Gastrocnemius medialis (tissue), 4 donors: ENCODE data around the gene EPHX1.

Experiments used
- POLR2A ChIP-seq, 2 donors: fragments of 450-650 bp; IDR thresholded peaks; one replicate each; pipeline ENCODE4 v1.6.1; 2017; ENCODE audit warnings: antibody characterized with exemption in 2 of 2, mild to moderate bottlenecking in 2 of 2, moderate library complexity in 2 of 2
- TF ChIP-seq, protein P1 (sequence below), 5 experiments: fragments of 450-650 bp in 3 of 5; fragments of 200-600 bp in 2 of 5; sonication (generic) in 2 of 5; IDR thresholded peaks in 4 of 5; conservative IDR thresholded peaks in 1 of 5; 1 replicate in 4 of 5; 2 replicates in 1 of 5; pipeline ENCODE4 v1.5.1; 2016 to 2019; ENCODE audit warnings: antibody characterized with exemption in 5 of 5, mild to moderate bottlenecking in 3 of 5, moderate library complexity in 3 of 5

DNA sequence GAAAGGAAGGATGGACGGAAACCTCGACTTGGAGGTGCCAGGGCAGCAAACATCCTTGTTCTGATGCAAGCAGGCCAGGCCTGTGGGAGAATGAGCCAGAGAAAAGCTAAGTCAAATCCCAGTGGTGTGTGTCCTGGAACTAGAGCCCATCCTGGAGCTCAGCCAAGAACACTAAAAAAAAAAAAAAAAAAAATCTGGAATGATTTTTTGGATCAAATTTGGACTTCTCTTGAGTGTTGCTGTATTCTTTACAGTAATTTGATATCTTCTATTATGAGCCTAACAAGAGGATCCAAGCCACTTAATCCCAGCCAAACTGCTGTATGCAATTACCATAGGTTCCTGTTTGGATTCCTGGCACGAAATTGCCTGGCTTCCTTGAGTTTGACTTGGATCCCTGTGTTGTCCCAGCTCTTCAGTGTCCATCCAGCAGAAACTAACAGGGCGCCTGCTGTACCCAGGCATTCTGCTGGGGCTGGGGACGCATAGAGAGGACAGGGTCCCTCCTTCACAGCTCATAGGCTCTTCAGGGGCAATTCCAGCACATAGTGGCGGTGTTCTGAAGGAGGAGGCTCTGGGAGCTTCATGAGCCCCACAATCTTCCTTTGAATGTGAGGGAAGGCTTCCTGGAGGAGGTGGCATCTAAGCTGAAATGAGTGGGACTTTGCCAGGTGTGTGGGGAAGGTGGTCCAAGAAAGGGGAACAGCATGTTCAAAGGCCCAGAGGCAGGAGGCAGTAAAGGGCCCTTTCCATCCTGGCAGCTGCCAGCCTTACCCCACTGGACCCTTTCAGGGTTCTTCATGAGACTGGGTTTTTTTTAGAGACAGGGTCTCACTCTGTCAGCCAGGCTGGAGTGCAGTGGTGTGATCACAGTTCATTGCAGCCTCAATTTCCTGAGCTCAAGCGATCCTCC lies 24.7 kb downstream of the EPHX1 start:
- TF ChIP-seq POLR2A (IDR thresholded peaks at IDR 0.05), result no peak
- TF ChIP-seq, protein P1, sequence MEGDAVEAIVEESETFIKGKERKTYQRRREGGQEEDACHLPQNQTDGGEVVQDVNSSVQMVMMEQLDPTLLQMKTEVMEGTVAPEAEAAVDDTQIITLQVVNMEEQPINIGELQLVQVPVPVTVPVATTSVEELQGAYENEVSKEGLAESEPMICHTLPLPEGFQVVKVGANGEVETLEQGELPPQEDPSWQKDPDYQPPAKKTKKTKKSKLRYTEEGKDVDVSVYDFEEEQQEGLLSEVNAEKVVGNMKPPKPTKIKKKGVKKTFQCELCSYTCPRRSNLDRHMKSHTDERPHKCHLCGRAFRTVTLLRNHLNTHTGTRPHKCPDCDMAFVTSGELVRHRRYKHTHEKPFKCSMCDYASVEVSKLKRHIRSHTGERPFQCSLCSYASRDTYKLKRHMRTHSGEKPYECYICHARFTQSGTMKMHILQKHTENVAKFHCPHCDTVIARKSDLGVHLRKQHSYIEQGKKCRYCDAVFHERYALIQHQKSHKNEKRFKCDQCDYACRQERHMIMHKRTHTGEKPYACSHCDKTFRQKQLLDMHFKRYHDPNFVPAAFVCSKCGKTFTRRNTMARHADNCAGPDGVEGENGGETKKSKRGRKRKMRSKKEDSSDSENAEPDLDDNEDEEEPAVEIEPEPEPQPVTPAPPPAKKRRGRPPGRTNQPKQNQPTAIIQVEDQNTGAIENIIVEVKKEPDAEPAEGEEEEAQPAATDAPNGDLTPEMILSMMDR (IDR thresholded peaks at IDR 0.05 in 4 of 5, conservative IDR thresholded peaks at IDR 0.05 in 1 of 5), result no peak
